Liver (tissue), 9 donors: ENCODE measurements around the gene BRI3BP. TPM values are rescaled to one million over a fixed set of nuclear protein-coding genes. Genes with fewer than 3 reads are reported as not detected.

ENCODE experiments used
- DNase-seq: peaks from one replicate; pipeline ENCODE4 v3.0.0-alpha.2; 2017; ENCODE audit warnings: low spot score
- H3K27ac ChIP-seq, 2 donors: one replicate each; pipeline ENCODE4 v1.7.0; 2013; ENCODE audit warnings: inconsistent platforms in 2 of 2, low read length in 2 of 2, control low read depth in 1 of 2, low read depth in 1 of 2, mild to moderate bottlenecking in 1 of 2
- H3K27me3 ChIP-seq, 4 donors: one replicate each; pipeline versions ENCODE4 v1.6.1 to v1.7.0; 2013; ENCODE audit warnings: low read length in 3 of 4, inconsistent platforms in 1 of 4, mild to moderate bottlenecking in 1 of 4, moderate library complexity in 1 of 4; ENCODE audit not compliant: control insufficient read depth in 4 of 4, insufficient read depth in 4 of 4
- H3K36me3 ChIP-seq, 4 donors: one replicate each; pipeline versions ENCODE4 v1.6.1 to v1.7.0; 2013; ENCODE audit warnings: low read length in 3 of 4, mild to moderate bottlenecking in 3 of 4, low read depth in 1 of 4, moderate library complexity in 1 of 4; ENCODE audit not compliant: control insufficient read depth in 4 of 4, insufficient read depth in 3 of 4
- H3K4me1 ChIP-seq, 4 donors: one replicate each; pipeline versions ENCODE4 v1.6.1 to v1.7.0; 2013; ENCODE audit warnings: low read length in 3 of 4, mild to moderate bottlenecking in 3 of 4, moderate library complexity in 1 of 4; ENCODE audit not compliant: control insufficient read depth in 4 of 4, insufficient read depth in 4 of 4
- H3K4me3 ChIP-seq, 3 donors: one replicate each; pipeline versions ENCODE4 v1.6.1 to v1.7.0; 2013; ENCODE audit warnings: low read length in 3 of 3, control low read depth in 1 of 3, low read depth in 1 of 3, mild to moderate bottlenecking in 1 of 3
- H3K9ac ChIP-seq, 2 donors: one replicate each; pipeline ENCODE4 v1.7.0; 2013; ENCODE audit warnings: low read length in 2 of 2, mild to moderate bottlenecking in 2 of 2, moderate library complexity in 2 of 2, control low read depth in 1 of 2, low read depth in 1 of 2
- H3K9me3 ChIP-seq, 4 donors: one replicate each; pipeline versions ENCODE4 v1.6.1 to v1.7.0; 2013; ENCODE audit warnings: low read length in 3 of 4; ENCODE audit not compliant: control insufficient read depth in 4 of 4
- ATF3 ChIP-seq: IDR thresholded peaks from 2 replicates; pipeline ENCODE4 v1.6.1; 2016; ENCODE audit warnings: antibody characterized with exemption
- CTCF ChIP-seq: fragments of 150-350 bp; IDR thresholded peaks from 2 replicates; pipeline ENCODE4 v1.5.1; 2017; ENCODE audit warnings: improper control_type of control experiment, low read depth, low read length; ENCODE audit not compliant: missing input control
- EGR1 ChIP-seq, 2 donors: IDR thresholded peaks; 2 replicates each; pipeline ENCODE4 v1.6.1; 2016 to 2018; ENCODE audit warnings: antibody characterized with exemption in 2 of 2, low read depth in 2 of 2
- FOXA2 ChIP-seq: IDR thresholded peaks from 2 replicates; pipeline ENCODE4 v1.6.1; 2016; ENCODE audit warnings: antibody characterized with exemption
- GABPA ChIP-seq, 2 donors: IDR thresholded peaks in 1 of 2; conservative IDR thresholded peaks in 1 of 2; 2 replicates each; pipeline ENCODE4 v1.6.1; 2016; ENCODE audit warnings: antibody characterized with exemption in 2 of 2, mild to moderate bottlenecking in 1 of 2, moderate library complexity in 1 of 2
- HNF4A ChIP-seq, 2 donors: conservative IDR thresholded peaks; 2 replicates each; pipeline ENCODE4 v1.6.1; 2016; ENCODE audit warnings: antibody characterized with exemption in 2 of 2, mild to moderate bottlenecking in 2 of 2
- JUND ChIP-seq, 2 donors: IDR thresholded peaks; 2 replicates each; pipeline ENCODE4 v1.6.1; 2016; ENCODE audit warnings: antibody characterized with exemption in 2 of 2
- NR2F2 ChIP-seq: IDR thresholded peaks from 2 replicates; pipeline ENCODE4 v1.6.1; 2016; ENCODE audit warnings: antibody characterized with exemption
- REST ChIP-seq: IDR thresholded peaks from 2 replicates; pipeline ENCODE4 v1.6.1; 2016; ENCODE audit warnings: antibody characterized with exemption, mild to moderate bottlenecking
- RXRA ChIP-seq, 2 donors: IDR thresholded peaks; 2 replicates each; pipeline ENCODE4 v1.6.1; 2017 to 2018; ENCODE audit warnings: antibody characterized with exemption in 2 of 2, mild to moderate bottlenecking in 1 of 2
- SP1 ChIP-seq: IDR thresholded peaks from 2 replicates; pipeline ENCODE4 v1.6.1; 2018; ENCODE audit warnings: antibody characterized with exemption, mild to moderate bottlenecking
- TAF1 ChIP-seq: conservative IDR thresholded peaks from 2 replicates; pipeline ENCODE4 v1.6.1; 2016; ENCODE audit warnings: antibody characterized with exemption, mild to moderate bottlenecking
- YY1 ChIP-seq: IDR thresholded peaks from 2 replicates; pipeline ENCODE4 v1.6.1; 2016; ENCODE audit warnings: antibody characterized with exemption, mild to moderate bottlenecking
- ZBTB33 ChIP-seq: IDR thresholded peaks from 2 replicates; pipeline ENCODE4 v1.6.1; 2016; ENCODE audit warnings: antibody characterized with exemption
- WGBS: extraction: QIAGEN DNeasy Blood & Tissue Kit; methylation state at CpG from one replicate; pipeline ENCODE4 v1.1.7; 2013; 5-methylcytosine and 5-hydroxymethylcytosine counted together
- polyA plus RNA-seq, 2 donors: library from polyadenylated mRNA; stranded (reverse) in 1 of 2; unstranded in 1 of 2; fragments of 200-250 nt in 1 of 2; fragments of >200 nt in 1 of 2; fragmentation: Nextera tagmentation in 1 of 2; extraction: Ambion mirVana in 1 of 2; gene quantifications; one replicate each; pipeline versions ENCODE4 v1.2.1 to v1.2.3, GENCODE V29; 2013 to 2015
- total RNA-seq, 2 donors: library from RNA; depleted of rRNA; stranded (reverse); fragments of >200 nt; gene quantifications; one replicate each; pipeline ENCODE4 v1.2.3, GENCODE V29; 2014
- donor health status: healthy.
- donor health status: healthy.
- donor health status: healthy.
- donor health status: healthy.
- donor health status: healthy.

The BRI3BP gene
- total and polyA plus RNA-seq, 4 donors: 2.4 to 15.3 (median 4.7) TPM

- TF ChIP-seq REST (no peak), YY1 (peak; percentile 58), TAF1 (no peak), FOXA2 (no peak)
Observed at GRCh38 chr12:124992874-124993625, 395 bp upstream of the BRI3BP start (continued).

GRCh38 chr12:124994437-124994975, 1.1 kb downstream of the BRI3BP start:
- Histone ChIP-seq H3K9me3 (no peaks in the 10 kb centered on the region), H3K4me1 (peaks cover 0 to 19% (median 12%) of the 10 kb centered on the region in 4 donors), H3K9ac (peak overlapping the region in 1 of 2 donors; percentile 36), H3K4me3 (peak overlapping the region; percentile 44 to 94 (median 74)), H3K27ac (no peak overlapping the region), H3K27me3 (no peaks in the 10 kb centered on the region), H3K36me3 (no peaks in the 10 kb centered on the region)
- TF ChIP-seq NR2F2: no peak
- peak in 1 of 2 donors; percentile 11 for TF ChIP-seq HNF4A (conservative IDR thresholded peaks at IDR 0.05)
- TF ChIP-seq ZBTB33: no peak
- 16% methylated on average over 15 of the region's 15 CpGs for WGBS
- no peak for DNase-seq

- 80% methylated on average over 14 of the region's 14 CpGs for WGBS
- no peak overlapping the region for H3K9ac ChIP-seq
- H3K27me3 ChIP-seq: no peaks in the 10 kb centered on the region
- H3K4me1 ChIP-seq: peaks cover 0 to 19% (median 12%) of the 10 kb centered on the region in 4 donors
- no peak overlapping the region for H3K27ac ChIP-seq
- no peak for DNase-seq
- no peaks in the 10 kb centered on the region for H3K36me3 ChIP-seq
- no peak overlapping the region for H3K4me3 ChIP-seq
- H3K9me3 ChIP-seq: no peaks in the 10 kb centered on the region
- TF ChIP-seq ATF3 (no peak), NR2F2 (no peak), HNF4A (conservative IDR thresholded peaks at IDR 0.05) (no peak), REST (no peak), FOXA2 (no peak), RXRA (IDR thresholded peaks at IDR 0.05) (no peak), GABPA (IDR thresholded peaks at IDR 0.05 in 1 of 2, conservative IDR thresholded peaks at IDR 0.05 in 1 of 2) (no peak), SP1 (no peak), CTCF (no peak), YY1 (no peak), JUND (IDR thresholded peaks at IDR 0.05) (no peak), EGR1 (IDR thresholded peaks at IDR 0.05; ENCODE audit: low read depth in 2 of 2) (no peak)
Observed at GRCh38 chr12:124995200-124995961, 1.9 kb downstream of the BRI3BP start.
